ENCODE measurements around the gene TOMM20L.

The TOMM20L gene

GRCh38 chr14:58427281-58428117 is 31.8 kb downstream of the TOMM20L start, which contains the start of the genes KIAA0586 and TIMM9:
Gene KIAA0586, plus strand, starts transcription at chr14:58427719. Its CDS starts 546 bp downstream, at chr14:58428265.
Gene TIMM9, minus strand, starts transcription at chr14:58427531. Its CDS starts 15,586 bp downstream, at chr14:58411945.
- peak; percentile 98 for DNase-seq

DNA sequence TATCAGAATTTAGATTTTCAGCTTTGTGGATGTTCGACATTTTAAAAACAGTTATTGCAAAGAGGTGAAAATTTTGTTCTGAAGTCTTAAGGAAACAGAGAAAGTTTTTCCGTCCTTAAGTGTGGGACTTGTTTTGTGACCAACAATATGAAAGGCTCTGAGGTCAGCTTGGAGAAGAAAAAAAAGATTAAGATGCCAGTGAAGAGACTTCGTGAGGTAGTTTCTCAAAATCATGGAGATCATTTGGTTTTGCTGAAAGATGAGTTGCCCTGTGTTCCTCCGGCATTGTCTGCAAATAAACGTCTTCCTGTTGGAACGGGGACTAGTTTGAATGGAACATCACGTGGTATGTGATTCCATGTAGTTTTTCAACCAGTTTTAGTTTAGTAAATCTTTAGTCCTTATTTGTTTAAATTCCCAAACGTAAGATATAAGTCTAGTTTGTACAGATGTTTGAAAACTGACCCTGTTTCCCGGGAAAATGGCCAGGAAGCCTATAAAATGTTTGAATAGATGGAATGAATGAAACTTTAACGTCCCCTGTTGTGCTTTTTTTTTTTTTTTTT is 32.5 kb downstream of the TOMM20L start:
- peak; percentile 11 to 42 for DNase-seq

GRCh38 chr14:58430156-58430555 is 34.4 kb downstream of the TOMM20L start:
- no peak for DNase-seq

GRCh38 chr14:58439476-58439875 is 43.7 kb downstream of the TOMM20L start:
- DNase-seq, result no peak

DNA sequence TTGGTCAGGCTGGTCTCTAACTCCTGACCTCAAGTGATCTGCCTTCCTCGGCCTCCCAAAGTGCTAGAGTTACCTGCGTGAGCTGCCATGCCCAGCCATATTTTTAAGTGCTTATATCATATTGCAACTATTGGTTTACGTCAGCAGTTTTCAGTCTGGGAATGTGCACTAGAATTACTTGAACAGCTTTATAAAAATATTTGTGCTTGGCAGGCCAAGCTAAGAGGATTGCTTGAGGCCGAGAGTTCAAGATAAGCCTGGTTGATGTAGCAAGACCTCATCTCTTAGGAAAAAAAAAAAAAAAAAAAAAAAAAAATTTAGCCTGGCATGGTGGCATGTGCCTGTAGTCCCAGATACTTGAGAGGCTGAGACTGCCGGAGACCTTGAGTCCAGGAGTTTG is 48.9 kb downstream of the TOMM20L start:
- no peak for DNase-seq

DNA sequence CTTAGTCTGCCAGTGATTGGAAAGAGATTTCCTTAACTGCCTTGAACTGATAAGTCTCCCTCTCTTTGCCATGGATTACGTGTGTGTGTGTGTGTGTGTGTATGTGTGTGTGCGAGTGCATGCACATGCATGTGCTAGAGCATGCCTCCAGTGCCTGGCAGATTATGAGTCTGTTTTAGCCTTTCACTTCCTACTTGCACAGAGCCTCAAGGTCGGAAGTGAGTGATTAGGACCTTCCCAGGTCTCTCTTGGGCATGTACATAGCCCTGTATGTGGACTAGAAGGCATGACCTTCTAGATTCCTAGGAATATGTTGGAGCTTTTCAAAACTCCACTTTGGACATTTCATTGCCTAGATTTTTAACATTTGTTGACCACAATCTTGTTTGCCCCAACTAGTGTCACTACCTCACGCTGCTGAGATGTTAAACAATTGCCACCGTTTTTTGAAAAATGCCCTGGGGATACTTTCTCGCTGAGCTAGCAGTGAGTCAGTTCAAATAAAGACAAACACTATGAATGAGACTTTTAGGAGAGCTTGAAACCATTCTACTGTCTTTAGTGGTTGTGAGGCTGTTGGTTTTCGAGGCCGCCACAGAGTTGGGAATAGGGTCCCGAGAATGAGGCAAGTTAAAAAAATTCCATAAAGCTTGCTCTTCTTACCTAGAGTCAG is 60.0 kb downstream of the TOMM20L start:
- DNase-seq, result no peak
